ENCODE measurements around the gene CACNA1B.

DNA sequence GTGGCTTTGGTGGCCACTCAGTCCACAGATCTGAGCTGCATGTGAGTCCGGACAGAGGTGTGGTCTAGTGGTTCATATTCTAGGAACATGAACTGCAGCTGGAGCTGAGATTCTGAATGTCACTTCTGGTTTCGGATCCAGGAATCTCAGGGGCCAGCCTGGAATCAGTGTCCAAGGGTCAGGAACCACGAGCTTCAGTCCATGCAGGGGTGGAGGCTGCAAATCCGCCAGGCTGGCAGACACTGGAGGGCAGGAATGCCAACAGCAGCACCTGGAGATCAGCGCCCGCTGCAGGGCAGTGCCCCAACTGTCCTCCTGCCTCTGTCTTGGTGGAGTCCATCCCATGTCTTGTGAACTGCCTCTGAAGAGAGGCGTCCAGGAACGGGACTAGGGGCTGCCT, 73.5 kb downstream of the CACNA1B start:
- TF ChIP-seq CTCF (IDR thresholded peaks at IDR 0.05), result no peak
- no peak for TF ChIP-seq EP300 (IDR thresholded peaks at IDR 0.05)
